Measurements from ENCODE around the gene RPGRIP1L. TPM values are rescaled to one million over a fixed set of nuclear protein-coding genes. Genes with fewer than 3 reads are reported as not detected.

RPGRIP1L gene
- total RNA-seq, 4 donors from 2014 or later: 4.4 to 7.1 (median 6.6) TPM

DNA sequence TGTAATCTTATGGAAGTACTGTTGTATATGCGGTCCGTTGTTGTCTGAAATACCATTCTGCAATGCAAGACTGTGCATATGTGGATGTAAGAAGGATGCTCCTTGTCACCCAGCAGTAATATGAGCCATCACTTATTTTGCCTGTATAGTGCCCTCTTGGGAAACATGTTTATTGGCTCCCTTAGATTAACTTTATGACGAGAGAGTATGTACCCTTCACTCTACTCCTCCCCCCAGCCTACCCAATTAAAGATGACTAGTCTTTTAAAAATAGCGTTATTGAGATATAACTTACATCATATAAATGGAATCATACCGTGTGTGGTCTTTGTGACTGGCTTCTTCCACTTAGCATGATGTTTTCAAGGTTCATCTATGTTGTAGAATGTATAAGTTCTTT is 33.9 kb upstream of the RPGRIP1L start:
- 91 to 92% methylated on average over 5 of the region's 5 CpGs for WGBS, 2 donors

DNA sequence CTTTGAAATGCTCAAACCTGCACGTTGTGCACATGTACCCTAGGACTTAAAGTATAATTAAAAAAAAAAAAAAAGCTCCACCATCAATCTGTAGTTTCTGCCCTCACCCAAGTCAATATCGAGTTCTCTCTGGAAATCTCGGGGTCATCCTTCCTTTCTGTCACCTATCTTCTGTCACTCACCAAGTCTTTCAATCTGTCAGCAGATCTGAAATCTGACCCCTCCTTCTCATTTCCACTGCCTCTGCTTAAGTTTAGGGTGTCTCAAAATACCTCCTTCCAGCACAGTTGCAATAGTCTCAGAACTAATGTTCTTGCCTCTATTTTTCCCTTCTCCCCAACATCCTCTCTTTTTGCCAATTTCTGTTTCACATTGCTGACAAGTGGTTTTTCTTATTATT is 32.6 kb upstream of the RPGRIP1L start:
- no peak overlapping the region for H3K27ac ChIP-seq

More for the DNA sequence above, 33.9 kb upstream of the RPGRIP1L start:
- H3K27ac ChIP-seq: no peak overlapping the region
- H3K36me3 ChIP-seq: no peaks in the 10 kb centered on the region
- TF ChIP-seq EP300 (IDR thresholded peaks at IDR 0.05) (no peak), CTCF (IDR thresholded peaks at IDR 0.05) (no peak), POLR2A (IDR thresholded peaks at IDR 0.05) (no peak)
- no peak for DNase-seq (ENCODE audit: low spot score in 2 of 2)
- H3K27me3 ChIP-seq: no peaks in the 10 kb centered on the region
- H3K4me1 ChIP-seq: peaks cover 0 to 15% (median 4%) of the 10 kb centered on the region in 4 donors
- H3K9me3 ChIP-seq: no peaks in the 10 kb centered on the region
- H3K4me3 ChIP-seq: no peak overlapping the region

GRCh38 chr16:53734908-53735307 is 31.2 kb upstream of the RPGRIP1L start:
- TF ChIP-seq CTCF (IDR thresholded peaks at IDR 0.05) (no peak), EP300 (IDR thresholded peaks at IDR 0.05) (no peak), POLR2A (IDR thresholded peaks at IDR 0.05) (no peak)
- WGBS, 2 donors: 89 to 96% methylated on average over 2 of the region's 2 CpGs
- H3K9me3 ChIP-seq: no peaks in the 10 kb centered on the region
- no peak for DNase-seq (ENCODE audit: low spot score in 2 of 2)
- H3K36me3 ChIP-seq: no peaks in the 10 kb centered on the region
- H3K4me1 ChIP-seq: peaks cover 0 to 17% (median 10%) of the 10 kb centered on the region in 4 donors
- no peak overlapping the region for H3K27ac ChIP-seq
- H3K4me3 ChIP-seq: no peak overlapping the region
- no peaks in the 10 kb centered on the region for H3K27me3 ChIP-seq

More for the DNA sequence above, 32.6 kb upstream of the RPGRIP1L start:
- no peaks in the 10 kb centered on the region for H3K36me3 ChIP-seq
- H3K4me3 ChIP-seq: no peak overlapping the region
- TF ChIP-seq POLR2A (IDR thresholded peaks at IDR 0.05) (no peak), EP300 (IDR thresholded peaks at IDR 0.05) (no peak), CTCF (IDR thresholded peaks at IDR 0.05) (no peak)
- H3K4me1 ChIP-seq: peaks cover 0 to 17% (median 7%) of the 10 kb centered on the region in 4 donors
- WGBS, 2 donors: 78 to 91% methylated on average over 3 of the region's 3 CpGs
- no peak for DNase-seq (ENCODE audit: low spot score in 2 of 2)
- no peaks in the 10 kb centered on the region for H3K27me3 ChIP-seq
- no peaks in the 10 kb centered on the region for H3K9me3 ChIP-seq

GRCh38 chr16:53732296-53732929 is 28.8 kb upstream of the RPGRIP1L start:
- no peaks in the 10 kb centered on the region for H3K9me3 ChIP-seq
- no peak overlapping the region for H3K27ac ChIP-seq
- no peak overlapping the region for H3K4me3 ChIP-seq
- DNase-seq (ENCODE audit: low spot score in 2 of 2): no peak
- WGBS, 2 donors: 45 to 51% methylated on average over 4 of the region's 4 CpGs
- no peaks in the 10 kb centered on the region for H3K27me3 ChIP-seq
- TF ChIP-seq CTCF (IDR thresholded peaks at IDR 0.05): no peak
- TF ChIP-seq EP300 (IDR thresholded peaks at IDR 0.05): no peak
- no peak for TF ChIP-seq POLR2A (IDR thresholded peaks at IDR 0.05)
- no peaks in the 10 kb centered on the region for H3K36me3 ChIP-seq
- peaks cover 0 to 17% (median 10%) of the 10 kb centered on the region in 4 donors for H3K4me1 ChIP-seq

GRCh38 chr16:53730693-53731092 is 27.0 kb upstream of the RPGRIP1L start:
- no peak overlapping the region for H3K27ac ChIP-seq
- no peak overlapping the region for H3K4me3 ChIP-seq
- 81 to 91% methylated on average over 3 of the region's 3 CpGs for WGBS, 2 donors
- no peaks in the 10 kb centered on the region for H3K27me3 ChIP-seq
- no peaks in the 10 kb centered on the region for H3K36me3 ChIP-seq
- no peaks in the 10 kb centered on the region for H3K9me3 ChIP-seq
- H3K4me1 ChIP-seq: peaks cover 0 to 29% (median 10%) of the 10 kb centered on the region in 4 donors
- no peak for DNase-seq (ENCODE audit: low spot score in 2 of 2)
- TF ChIP-seq EP300 (IDR thresholded peaks at IDR 0.05) (no peak), POLR2A (IDR thresholded peaks at IDR 0.05) (no peak), CTCF (IDR thresholded peaks at IDR 0.05) (no peak)

Measured in tibial nerve (tissue), 4 donors.